GM23338 (cell line): ENCODE data around the gene KRT7. TPM values are rescaled to one million over a fixed set of nuclear protein-coding genes. Genes with fewer than 3 reads are reported as not detected.

Source experiments
- ATAC-seq: fragments of 200-7000 bp; cut with Tn5 transposase; 3 replicates; pipeline ENCODE4 v1.9.1; 2020
- DNase-seq: peaks from one replicate; pipeline ENCODE4 v3.0.0-alpha.2; 2015; ENCODE audit warnings: low spot score
- H2AFZ ChIP-seq: fragments of 200-600 bp; sonication (generic); 2 replicates; pipeline ENCODE4 v1.8.0; 2016; ENCODE audit warnings: antibody characterized with exemption, mild to moderate bottlenecking, moderate library complexity
- H3F3A ChIP-seq: fragments of 200-600 bp; sonication (generic); replicated peaks from 2 replicates; pipeline ENCODE4 v1.8.0; 2017; ENCODE audit warnings: antibody characterized with exemption, mixed run types, low read depth
- H3K27ac ChIP-seq: fragments of 200-600 bp; sonication (generic); 2 replicates; pipeline ENCODE4 v1.6.1; 2016; ENCODE audit warnings: low read depth
- H3K27me3 ChIP-seq: fragments of 200-600 bp; sonication (generic); 2 replicates; pipeline ENCODE4 v1.8.0; 2016; ENCODE audit warnings: mild to moderate bottlenecking, mixed run types, moderate library complexity; ENCODE audit not compliant: insufficient read depth
- H3K36me3 ChIP-seq: fragments of 200-600 bp; sonication (generic); 2 replicates; pipeline ENCODE4 v1.8.0; 2016; ENCODE audit warnings: mild to moderate bottlenecking; ENCODE audit not compliant: insufficient read depth
- H3K4me1 ChIP-seq: fragments of 200-600 bp; sonication (generic); 2 replicates; pipeline ENCODE4 v1.8.0; 2016; ENCODE audit warnings: mild to moderate bottlenecking, moderate library complexity; ENCODE audit not compliant: insufficient read depth
- H3K4me2 ChIP-seq: fragments of 200-600 bp; sonication (generic); 2 replicates; pipeline ENCODE4 v1.7.1; 2017; ENCODE audit warnings: mixed run types
- H3K4me3 ChIP-seq: fragments of 200-600 bp; sonication (generic); 2 replicates; pipeline ENCODE4 v1.6.1; 2016; ENCODE audit warnings: mixed run types
- H3K79me2 ChIP-seq: fragments of 200-600 bp; sonication (generic); replicated peaks from 2 replicates; pipeline ENCODE4 v1.8.0; 2017; ENCODE audit warnings: mild to moderate bottlenecking; ENCODE audit not compliant: insufficient read depth
- H3K9me2 ChIP-seq: fragments of 200-600 bp; sonication (generic); 2 replicates; pipeline ENCODE4 v1.8.0; 2017; ENCODE audit not compliant: insufficient read depth
- H4K20me1 ChIP-seq: fragments of 200-600 bp; sonication (generic); replicated peaks from 2 replicates; pipeline ENCODE4 v1.8.0; 2017; ENCODE audit warnings: mild to moderate bottlenecking; ENCODE audit not compliant: insufficient read depth
- H3K27ac Mint-ChIP-seq: 2 replicates; pipeline ENCODE4 v1.8.0; 2020; ENCODE audit warnings: inconsistent platforms, mild to moderate bottlenecking, moderate library complexity, mixed read lengths
- H3K27me3 Mint-ChIP-seq: 3 replicates; pipeline ENCODE4 v1.8.0; 2022; ENCODE audit warnings: low read depth, mild to moderate bottlenecking, moderate library complexity, mixed read lengths, inconsistent platforms; ENCODE audit not compliant: insufficient read depth, poor library complexity
- H3K36me3 Mint-ChIP-seq: 3 replicates; pipeline ENCODE4 v1.8.0; 2021; ENCODE audit warnings: low read depth, mild to moderate bottlenecking, inconsistent platforms, moderate library complexity, mixed read lengths
- H3K4me1 Mint-ChIP-seq: 3 replicates; pipeline ENCODE4 v1.8.0; 2020; ENCODE audit warnings: mild to moderate bottlenecking, inconsistent platforms, mixed read lengths
- H3K4me3 Mint-ChIP-seq: 3 replicates; pipeline ENCODE4 v1.8.0; 2021; ENCODE audit warnings: moderate library complexity, mild to moderate bottlenecking, inconsistent platforms, mixed read lengths
- H3K9me3 Mint-ChIP-seq: 3 replicates; pipeline ENCODE4 v1.8.0; 2020; ENCODE audit warnings: moderate library complexity, mild to moderate bottlenecking, inconsistent platforms, mixed read lengths
- CREB1 ChIP-seq: fragments of 250-450 bp; sonication (Bioruptor Pico); IDR thresholded peaks from 2 replicates; pipeline ENCODE4 v1.5.0; 2020; ENCODE audit warnings: low read depth, mild to moderate bottlenecking, moderate library complexity
- CTCF ChIP-seq, 2 experiments: fragments of 200-600 bp in 1 of 2; sonication (generic) in 1 of 2; conservative IDR thresholded peaks; 2 replicates each; pipeline versions ENCODE4 v1.5.1 to v1.6.1; 2016 to 2017; ENCODE audit warnings: antibody characterized with exemption in 2 of 2, low read depth in 2 of 2, mild to moderate bottlenecking in 2 of 2, moderate library complexity in 1 of 2
- ETS1 ChIP-seq: IDR thresholded peaks from 2 replicates; pipeline ENCODE4 v1.6.1; 2016; ENCODE audit warnings: antibody characterized with exemption
- EZH2 ChIP-seq: fragments of 200-600 bp; sonication (generic); IDR thresholded peaks from one replicate; pipeline ENCODE4 v1.8.0; 2017; ENCODE audit warnings: antibody characterized with exemption, mild to moderate bottlenecking, low read depth; ENCODE audit not compliant: unreplicated experiment
- EZH2phosphoT487 ChIP-seq: fragments of 200-600 bp; sonication (generic); IDR thresholded peaks from one replicate; pipeline ENCODE4 v1.8.1; 2018; ENCODE audit warnings: antibody characterized with exemption; ENCODE audit not compliant: unreplicated experiment
- JUNB ChIP-seq: IDR thresholded peaks from one replicate; pipeline ENCODE4 v1.6.1; 2016; ENCODE audit warnings: antibody characterized with exemption; ENCODE audit not compliant: unreplicated experiment
- NANOG ChIP-seq: IDR thresholded peaks from 2 replicates; pipeline ENCODE4 v1.6.1; 2016; ENCODE audit warnings: antibody characterized with exemption, borderline replicate concordance
- POLR2AphosphoS5 ChIP-seq: IDR thresholded peaks from 2 replicates; pipeline ENCODE4 v1.6.1; 2016; ENCODE audit warnings: antibody characterized with exemption, low read depth
- REST ChIP-seq: IDR thresholded peaks from one replicate; pipeline ENCODE4 v1.6.1; 2018; ENCODE audit warnings: antibody characterized with exemption; ENCODE audit not compliant: unreplicated experiment
- STAT1 ChIP-seq: IDR thresholded peaks from one replicate; pipeline ENCODE4 v1.6.1; 2016; ENCODE audit warnings: antibody characterized with exemption; ENCODE audit not compliant: unreplicated experiment
- ZNF114 ChIP-seq: fragments of 250-450 bp; sonication (Bioruptor Pico); IDR thresholded peaks from 2 replicates; pipeline ENCODE4 v1.5.0; 2020; ENCODE audit warnings: mild to moderate bottlenecking, moderate library complexity
- ZNF331 ChIP-seq: fragments of 250-450 bp; sonication (Bioruptor Pico); IDR thresholded peaks from 2 replicates; pipeline ENCODE4 v1.5.0; 2020; ENCODE audit warnings: low read depth, mild to moderate bottlenecking, moderate library complexity
- ZNF462 ChIP-seq: fragments of 250-450 bp; sonication (Bioruptor Pico); IDR thresholded peaks from 2 replicates; pipeline ENCODE4 v1.5.0; 2020; ENCODE audit warnings: mild to moderate bottlenecking, moderate library complexity
- polyA plus RNA-seq: library from polyadenylated mRNA; unstranded; fragments of >200 nt; fragmentation: Nextera tagmentation; extraction: Ambion mirVana; gene quantifications from 2 replicates; pipeline ENCODE4 v1.2.1, GENCODE V29; 2016
- total RNA-seq: library from RNA; depleted of rRNA; stranded (reverse); fragments of >200 nt; shearing (Covaris generic); gene quantifications from 2 replicates; pipeline ENCODE4 v1.2.3, GENCODE V29; 2014

Gene KRT7
- total and polyA plus RNA-seq, 2 experiments from 2014 or later = 6.5 to 9.4 TPM

- no peak overlapping the region for H3K4me3 Mint-ChIP-seq
- Histone ChIP-seq H4K20me1 (no peaks in the 10 kb centered on the region), H3K36me3 (no peaks in the 10 kb centered on the region), H3F3A (no peaks in the 10 kb centered on the region), H3K27ac (no peak overlapping the region), H3K4me2 (no peak overlapping the region), H3K79me2 (no peaks in the 10 kb centered on the region), H3K27me3 (no peaks in the 10 kb centered on the region), H3K4me3 (no peak overlapping the region), H3K9me2 (peaks cover 9% of the 10 kb centered on the region; the same call in 1 of the 2 replicates), H2AFZ (no peak overlapping the region), H3K4me1 (no peaks in the 10 kb centered on the region)
- H3K27me3 Mint-ChIP-seq = peaks cover 2% of the 10 kb centered on the region
- no peak for DNase-seq
- H3K4me1 Mint-ChIP-seq = no peaks in the 10 kb centered on the region
- TF ChIP-seq JUNB (no peak), ZNF331 (CRISPR knock-in tag) (no peak), ZNF114 (CRISPR knock-in tag) (no peak), ZNF462 (CRISPR knock-in tag) (no peak), REST (no peak), POLR2AphosphoS5 (no peak), ETS1 (no peak), STAT1 (no peak), CTCF (conservative IDR thresholded peaks at IDR 0.05; ENCODE audit: low read depth in 2 of 2) (no peak), CREB1 (CRISPR knock-in tag) (no peak), NANOG (no peak), EZH2 (no peak), EZH2phosphoT487 (no peak)
- no peaks in the 10 kb centered on the region for H3K36me3 Mint-ChIP-seq
- no peak overlapping the region for H3K27ac Mint-ChIP-seq
- peaks cover 3% of the 10 kb centered on the region; the same call in 2 of the 3 replicates for H3K9me3 Mint-ChIP-seq
- ATAC-seq = no peak
Observed at GRCh38 chr12:52267699-52268098, 34.7 kb downstream of the KRT7 start.
